HepG2 (cell line): ENCODE data around the gene NKAIN2. TPM values are rescaled to one million over a fixed set of nuclear protein-coding genes. Genes with fewer than 3 reads are reported as not detected.
"Not testable (repeated sequence)": the region's sequence is repeated elsewhere in the genome, so short reads cannot be mapped to it uniquely, and the experiment has no call there.

Experiments
- ATAC-seq: fragments of 200-7000 bp; cut with Tn5 transposase; 3 replicates; pipeline ENCODE4 v1.9.1; 2020; ENCODE audit warnings: mild to moderate bottlenecking, moderate library complexity
- BruUV-seq: library from RNA; stranded (reverse); fragments of 400-500 nt; replicated peaks from 2 replicates; lab custom pipeline; 2021; lab: Mats Ljungman, UMichigan
- CTCF ChIA-PET: fragments of 300-600 bp; formaldehyde crosslinking; extraction: SDS; loops from one replicate; lab custom pipeline; 2021; ENCODE audit warnings: low total read pairs, inconsistent platforms, low intra/inter-chr PET ratio; lab: Yijun Ruan, JAX
- POLR2A ChIA-PET: fragments of 350-600 bp; sonication (Branson Sonifier 250); formaldehyde crosslinking; loops from one replicate; lab custom pipeline; 2020; ENCODE audit warnings: antibody characterized with exemption, inconsistent platforms; lab: Yijun Ruan, JAX
- DNase-seq: peaks from one replicate; pipeline ENCODE4 v3.0.0-alpha.2; 2015; ENCODE audit warnings: low spot score
- FAIRE-seq: peaks from 3 replicates; lab custom pipeline; 2011; peaks lifted over from hg19 to GRCh38; lab: Jason Lieb, UNC
- H2AFZ ChIP-seq: one replicate; pipeline ENCODE4 v1.6.1; 2011; ENCODE audit warnings: low read length, inconsistent platforms
- H3K27ac ChIP-seq: fragments of 300-600 bp; 3 replicates; pipeline ENCODE4 v1.8.0; 2011; ENCODE audit warnings: mixed run types, mild to moderate bottlenecking, mixed read lengths, low read length, inconsistent platforms; ENCODE audit not compliant: insufficient read depth; ENCODE audit errors: extremely low read length
- H3K27me3 ChIP-seq, 2 experiments: fragments of 200-600 bp in 1 of 2; 2 replicates in 1 of 2; 3 replicates in 1 of 2; pipeline versions ENCODE4 v1.6.0 to v1.8.0; 2011; ENCODE audit warnings: low read length in 2 of 2, mild to moderate bottlenecking in 2 of 2, moderate library complexity in 2 of 2, inconsistent platforms in 1 of 2; ENCODE audit not compliant: insufficient read depth in 2 of 2, control insufficient read depth in 1 of 2
- H3K36me3 ChIP-seq, 2 experiments: fragments of 200-600 bp in 1 of 2; replicated peaks in 1 of 2; 2 replicates in 1 of 2; 3 replicates in 1 of 2; pipeline versions ENCODE4 v1.5.1 to v1.8.0; 2011; ENCODE audit warnings: low read length in 2 of 2, inconsistent platforms in 1 of 2; ENCODE audit not compliant: insufficient read depth in 2 of 2, control insufficient read depth in 1 of 2
- H3K4me1 ChIP-seq: 2 replicates; pipeline ENCODE4 v1.5.1; 2012; ENCODE audit warnings: low read length, inconsistent platforms; ENCODE audit not compliant: insufficient read depth
- H3K4me2 ChIP-seq: 2 replicates; pipeline ENCODE4 v1.6.0; 2011; ENCODE audit warnings: low read depth, low read length, inconsistent platforms
- H3K4me3 ChIP-seq, 3 experiments: fragments of 200-600 bp in 1 of 3; sonication (generic), shearing (Covaris generic) in 1 of 3; replicated peaks in 1 of 3; 2 replicates each; pipeline ENCODE4 v1.5.1; 2011 to 2016; ENCODE audit warnings: low read length in 3 of 3, inconsistent platforms in 2 of 3, low read depth in 2 of 3, mild to moderate bottlenecking in 2 of 3, control low read depth in 1 of 3, mixed read lengths in 1 of 3; ENCODE audit not compliant: insufficient read depth in 1 of 3
- H3K79me2 ChIP-seq: one replicate; pipeline ENCODE4 v1.6.1; 2011; ENCODE audit warnings: low read length, inconsistent platforms; ENCODE audit not compliant: insufficient read depth
- H3K9ac ChIP-seq: 2 replicates; pipeline ENCODE4 v1.6.0; 2011; ENCODE audit warnings: mild to moderate bottlenecking, low read depth, low read length, inconsistent platforms; ENCODE audit not compliant: insufficient read depth
- H3K9me3 ChIP-seq: 2 replicates; pipeline ENCODE4 v1.5.1; 2012; ENCODE audit warnings: mild to moderate bottlenecking, low read length
- H4K20me1 ChIP-seq: 2 replicates; pipeline ENCODE4 v1.6.0; 2011; ENCODE audit warnings: inconsistent platforms, mild to moderate bottlenecking, low read length, moderate library complexity; ENCODE audit not compliant: insufficient read depth
- DMAP1 ChIP-seq: IDR thresholded peaks from 2 replicates; pipeline ENCODE4 v1.6.1; 2016
- FOXC1 ChIP-seq: sonication (generic); formaldehyde crosslinking; IDR thresholded peaks from 2 replicates; pipeline ENCODE4 v1.8.0; 2022; ENCODE audit warnings: mild to moderate bottlenecking, missing genetic modification reagents, borderline replicate concordance
- HIVEP1 ChIP-seq: sonication (generic); formaldehyde crosslinking; IDR thresholded peaks from 2 replicates; pipeline ENCODE4 v1.4.0; 2020; ENCODE audit warnings: mild to moderate bottlenecking, missing genetic modification reagents
- HOXA3 ChIP-seq: sonication (generic); formaldehyde crosslinking; IDR thresholded peaks from 2 replicates; pipeline ENCODE4 v1.5.0; 2020; ENCODE audit warnings: missing genetic modification reagents
- LBX2 ChIP-seq: sonication (generic); formaldehyde crosslinking; IDR thresholded peaks from 2 replicates; pipeline ENCODE4 v1.5.0; 2020; ENCODE audit warnings: missing genetic modification reagents, mild to moderate bottlenecking, borderline replicate concordance
- RXRA ChIP-seq: sonication (generic); formaldehyde crosslinking; IDR thresholded peaks from 2 replicates; pipeline ENCODE4 v1.5.1; 2020; ENCODE audit warnings: missing genetic modification reagents
- TEAD3 ChIP-seq: optimal IDR thresholded peaks from 2 replicates; pipeline ENCODE3; 2016; ENCODE audit warnings: borderline replicate concordance
- TRIM24 ChIP-seq: sonication (generic); formaldehyde crosslinking; IDR thresholded peaks from 2 replicates; pipeline ENCODE4 v1.8.0; 2022; ENCODE audit warnings: mild to moderate bottlenecking, missing genetic modification reagents
- YEATS2 ChIP-seq: sonication (generic); formaldehyde crosslinking; IDR thresholded peaks from 2 replicates; pipeline ENCODE4 v1.4.0; 2020; ENCODE audit warnings: missing genetic modification reagents, borderline replicate concordance
- ZNF605 ChIP-seq: sonication (generic); formaldehyde crosslinking; IDR thresholded peaks from 2 replicates; pipeline ENCODE4 v1.8.0; 2022; ENCODE audit warnings: mild to moderate bottlenecking, missing genetic modification reagents
- ZNF782 ChIP-seq: sonication (generic); formaldehyde crosslinking; IDR thresholded peaks from 2 replicates; pipeline ENCODE4 v1.4.0; 2020; ENCODE audit warnings: missing genetic modification reagents, mild to moderate bottlenecking, borderline replicate concordance
- WGBS: methylation state at CpG from one replicate; pipeline ENCODE4 v1.1.6; 2017; ENCODE audit warnings: low lambda C conversion rate; 5-methylcytosine and 5-hydroxymethylcytosine counted together
- in situ Hi-C: cut with HindIII; loops from 2 replicates; pipeline ENCODE4 v1.10.0; 2017; ENCODE audit warnings: low pct_unique_long_range_greater_than_20kb; ENCODE audit not compliant: extremely low pct_ligation_motif_present
- intact Hi-C: fragments of 100-400 bp; cut with micrococcal nuclease; formaldehyde crosslinking; loops from one replicate; pipeline ENCODE4 v1.10.0; 2022; ENCODE audit not compliant: unreplicated experiment
- polyA plus RNA-seq, 8 experiments: library from polyadenylated mRNA; depleted of rRNA in 3 of 8; stranded (reverse) in 7 of 8; unstranded in 1 of 8; fragments of >200 nt; fragmentation: Illumina TruSeq in 4 of 8; extraction: Trizol in 4 of 8; gene quantifications; 2 replicates each; pipeline versions ENCODE4 v1.2.1 to v1.2.3, GENCODE V29; 2011 to 2016; ENCODE audit warnings: low read depth in 4 of 8, missing spikeins in 1 of 8, mixed read lengths in 1 of 8; ENCODE audit not compliant: insufficient read depth in 1 of 8
- total RNA-seq, 5 experiments: library from RNA; depleted of rRNA; stranded (reverse); fragments of >200 nt; fragmentation: Illumina TruSeq; extraction: Trizol; gene quantifications; 2 replicates each; pipeline ENCODE4 v1.2.3, GENCODE V29; 2016; ENCODE audit warnings: low read depth in 1 of 5

The NKAIN2 gene
- total and polyA plus RNA-seq, 2 of the 13 experiments (the other 11 are each of a cell fraction or from before 2014, with no cell fraction given), result not detected

- ATAC-seq (no peak), FAIRE-seq (no peak), DNase-seq (no peak)
- no peak overlapping the region for H2AFZ ChIP-seq
- H4K20me1 ChIP-seq, result no peaks in the 10 kb centered on the region
- no peak overlapping the region for H3K4me3 ChIP-seq
- H3K36me3 ChIP-seq, result no peaks in the 10 kb centered on the region
- in situ Hi-C loops, result no loop called here
- H3K9ac ChIP-seq, result no peak overlapping the region
- no peaks in the 10 kb centered on the region for H3K79me2 ChIP-seq
- TF ChIP-seq HOXA3 (CRISPR knock-in tag) (no peak), ZNF782 (CRISPR knock-in tag) (no peak), TEAD3 (CRISPR knock-in tag) (no peak), FOXC1 (CRISPR knock-in tag) (no peak), HIVEP1 (no peak), ZNF605 (CRISPR knock-in tag) (no peak), TRIM24 (CRISPR knock-in tag) (no peak), RXRA (CRISPR knock-in tag) (no peak), DMAP1 (CRISPR knock-in tag) (no peak), LBX2 (CRISPR knock-in tag) (no peak), YEATS2 (CRISPR knock-in tag) (no peak)
- no TSS peak for BruUV-seq
- POLR2A ChIA-PET, result no interaction called here
- no peaks in the 10 kb centered on the region for H3K27me3 ChIP-seq
- CTCF ChIA-PET, result no interaction called here
- H3K27ac ChIP-seq, result no peak overlapping the region
- H3K9me3 ChIP-seq, result no peaks in the 10 kb centered on the region
- 0% methylated on average over 1 of the region's 1 CpG for WGBS
- H3K4me2 ChIP-seq, result no peak overlapping the region
- H3K4me1 ChIP-seq, result no peaks in the 10 kb centered on the region
- intact Hi-C loops, result no loop called here
Measured at GRCh38 chr6:123913863-123914262, 110.2 kb downstream of the NKAIN2 start.

GRCh38 chr6:123923379-123923778, 119.7 kb downstream of the NKAIN2 start:
- H3K4me3 ChIP-seq, ATAC-seq, intact Hi-C loops, CTCF ChIA-PET, H3K36me3 ChIP-seq, H3K4me2 ChIP-seq, in situ Hi-C loops, H4K20me1 ChIP-seq, H2AFZ ChIP-seq, H3K9ac ChIP-seq, FAIRE-seq, POLR2A ChIA-PET, H3K4me1 ChIP-seq, H3K79me2 ChIP-seq, H3K27ac ChIP-seq, H3K27me3 ChIP-seq, DNase-seq, BruUV-seq, H3K9me3 ChIP-seq: not testable (repeated sequence)
- WGBS, result 4% methylated on average over 1 of the region's 3 CpGs
